Thoracic aorta (tissue), 2 donors: ENCODE measurements around the gene PYGL. TPM values are rescaled to one million over a fixed set of nuclear protein-coding genes. Genes with fewer than 3 reads are reported as not detected.

Experiments
- ATAC-seq: fragments of 150-250 bp; one replicate; pipeline ENCODE4 v1.8.0; 2017; ENCODE audit warnings: low read depth; ENCODE audit not compliant: insufficient number of reproducible peaks, low FRiP score
- DNase-seq: peaks from one replicate; pipeline ENCODE4 v3.0.0-alpha.2; 2020; ENCODE audit warnings: low spot score
- H3K27ac ChIP-seq, 2 donors: fragments of 200-600 bp; sonication (generic); 1 replicate in 1 of 2; 2 replicates in 1 of 2; pipeline ENCODE4 v1.5.1; 2016; ENCODE audit warnings: mild to moderate bottlenecking in 2 of 2, moderate library complexity in 2 of 2
- H3K27me3 ChIP-seq: fragments of 200-600 bp; sonication (generic); replicated peaks from 2 replicates; pipeline ENCODE4 v1.6.0; 2016; ENCODE audit warnings: mild to moderate bottlenecking; ENCODE audit not compliant: insufficient read depth
- H3K36me3 ChIP-seq: fragments of 200-600 bp; sonication (generic); one replicate; pipeline ENCODE4 v1.5.1; 2016
- H3K4me1 ChIP-seq, 2 donors: fragments of 200-600 bp; sonication (generic); 1 replicate in 1 of 2; 2 replicates in 1 of 2; pipeline versions ENCODE4 v1.5.1 to v1.6.0; 2016; ENCODE audit warnings: low read depth in 2 of 2, mild to moderate bottlenecking in 1 of 2; ENCODE audit not compliant: control insufficient read depth in 1 of 2
- H3K4me3 ChIP-seq: fragments of 200-600 bp; sonication (generic); 2 replicates; pipeline ENCODE4 v1.5.1; 2016; ENCODE audit warnings: mild to moderate bottlenecking
- H3K9me3 ChIP-seq: fragments of 200-600 bp; sonication (generic); 2 replicates; pipeline ENCODE4 v1.5.1; 2016
- CTCF ChIP-seq: fragments of 200-600 bp; sonication (generic); IDR thresholded peaks from one replicate; pipeline ENCODE4 v1.5.1; 2019; ENCODE audit warnings: antibody characterized with exemption
- total RNA-seq, 2 donors: library from RNA; depleted of rRNA; stranded (reverse); fragments of >200 nt; gene quantifications; one replicate each; pipeline versions ENCODE4 v1.1.0 to v1.2.3, GENCODE V29; 2016

Gene PYGL
- total RNA-seq, 2 donors from 2014 or later, result 39.9 to 51.2 TPM

GRCh38 chr14:50954811-50955372, 10.6 kb upstream of the PYGL start:
- ATAC-seq (peak; percentile 67), DNase-seq (no peak)
- Histone ChIP-seq H3K4me1 (no peaks in the 10 kb centered on the region), H3K4me3 (no peak overlapping the region), H3K36me3 (no peaks in the 10 kb centered on the region), H3K27me3 (no peaks in the 10 kb centered on the region), H3K9me3 (no peaks in the 10 kb centered on the region), H3K27ac (peak overlapping the region in 1 of 2 donors; percentile 5)
- TF ChIP-seq CTCF, result peak; percentile 68

DNA sequence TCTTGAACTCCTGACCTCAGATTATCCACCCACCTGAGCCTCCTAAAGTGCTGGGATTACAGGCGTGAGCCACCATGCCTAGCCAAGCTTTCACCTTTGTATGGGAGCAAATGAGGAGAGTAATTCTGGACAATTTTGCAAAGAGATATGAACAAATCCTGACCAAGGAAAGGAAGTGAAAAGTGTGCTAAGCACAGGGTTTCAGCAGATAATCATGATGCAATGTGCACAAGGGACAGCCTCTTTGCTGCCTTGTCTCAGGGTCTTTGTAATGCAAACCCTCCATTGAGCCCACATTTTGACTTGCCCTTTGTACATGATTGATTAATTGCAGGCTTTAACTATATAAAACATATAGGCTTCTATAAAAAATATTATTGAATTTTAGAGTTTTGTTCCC, 9.2 kb upstream of the PYGL start:
- no peak for TF ChIP-seq CTCF

DNA sequence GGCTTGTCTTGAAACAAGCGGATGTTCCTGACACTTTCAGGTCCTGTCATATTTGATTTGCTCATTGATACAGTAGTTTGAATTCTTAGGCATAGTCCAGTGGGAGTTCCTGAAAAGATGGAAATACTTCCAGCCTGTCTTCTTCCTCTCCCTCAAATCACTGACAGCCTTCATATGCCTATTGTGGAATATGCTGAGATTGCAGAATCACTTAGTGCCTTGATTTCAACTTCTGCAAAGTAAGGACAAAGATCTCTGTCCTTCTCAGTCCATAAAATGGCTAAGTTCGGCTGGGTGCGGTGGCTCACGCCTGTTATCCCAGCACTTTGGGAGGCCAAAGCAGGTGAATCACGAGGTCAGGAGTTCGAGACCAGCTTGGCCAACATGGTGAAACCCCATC, 6.7 kb upstream of the PYGL start:
- H3K4me3 ChIP-seq, result no peak overlapping the region
- no peak overlapping the region for H3K27ac ChIP-seq
- no peak for ATAC-seq

More for the DNA sequence above, 9.2 kb upstream of the PYGL start:
- Histone ChIP-seq H3K27me3 (no peaks in the 10 kb centered on the region), H3K4me3 (no peak overlapping the region), H3K4me1 (no peaks in the 10 kb centered on the region), H3K9me3 (no peaks in the 10 kb centered on the region), H3K36me3 (no peaks in the 10 kb centered on the region), H3K27ac (no peak overlapping the region)
- DNase-seq (no peak), ATAC-seq (no peak)

DNA sequence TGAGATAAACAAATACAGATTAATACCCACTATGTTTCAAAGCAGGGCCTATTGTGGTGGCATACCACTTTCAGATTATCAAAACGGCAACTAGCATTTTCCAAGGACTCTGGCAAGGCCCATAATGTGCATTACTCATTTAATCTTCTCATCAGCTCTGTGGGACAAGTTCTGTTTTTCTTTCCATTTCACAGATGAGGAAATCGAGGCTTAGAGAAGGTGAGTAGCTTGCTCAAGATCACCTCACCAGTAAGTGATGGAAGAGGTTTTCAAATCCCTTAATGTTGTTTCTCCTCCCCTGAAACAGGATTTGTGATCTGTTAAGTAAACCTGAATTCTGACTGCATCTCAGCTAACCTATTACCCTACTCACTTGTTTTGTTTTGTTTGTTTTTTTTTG, 3.9 kb upstream of the PYGL start:
- ATAC-seq, result no peak
- no peak overlapping the region for H3K27ac ChIP-seq
- H3K4me3 ChIP-seq, result no peak overlapping the region
- peaks cover 0 to 11% of the 10 kb centered on the region in 2 donors for H3K4me1 ChIP-seq
- no peak for TF ChIP-seq CTCF
- H3K36me3 ChIP-seq, result no peaks in the 10 kb centered on the region
- no peaks in the 10 kb centered on the region for H3K27me3 ChIP-seq
- H3K9me3 ChIP-seq, result no peaks in the 10 kb centered on the region
- no peak for DNase-seq

More for the DNA sequence above, 6.7 kb upstream of the PYGL start:
- H3K36me3 ChIP-seq, result no peaks in the 10 kb centered on the region
- no peaks in the 10 kb centered on the region for H3K27me3 ChIP-seq
- H3K9me3 ChIP-seq, result no peaks in the 10 kb centered on the region
- no peak for DNase-seq
- TF ChIP-seq CTCF, result no peak
- no peaks in the 10 kb centered on the region for H3K4me1 ChIP-seq

DNA sequence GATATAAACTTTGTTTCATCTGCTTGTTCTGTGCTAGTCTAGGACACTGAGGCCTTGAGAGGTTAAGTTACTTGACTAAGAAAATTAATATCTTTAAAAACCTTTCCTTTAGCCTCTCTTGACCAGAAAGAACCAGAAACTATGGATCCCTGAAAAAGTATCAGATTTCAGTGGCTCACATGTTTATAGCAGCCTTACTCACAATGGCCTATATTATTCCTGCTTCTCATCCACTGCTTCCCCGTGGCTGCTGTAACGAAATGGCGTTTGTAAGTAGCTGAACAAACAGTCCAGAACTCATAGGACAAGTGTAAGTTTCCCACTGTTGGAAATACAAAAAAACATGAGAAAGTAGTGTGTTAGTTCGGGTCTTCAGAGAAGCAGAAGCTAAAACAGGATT, 3.2 kb upstream of the PYGL start:
- no peak overlapping the region for H3K27ac ChIP-seq
- no peak for TF ChIP-seq CTCF

More for the DNA sequence above, 3.2 kb upstream of the PYGL start:
- peaks cover 0 to 14% of the 10 kb centered on the region in 2 donors for H3K4me1 ChIP-seq
- no peak for DNase-seq
- ATAC-seq, result no peak
- no peak overlapping the region for H3K4me3 ChIP-seq
- no peaks in the 10 kb centered on the region for H3K9me3 ChIP-seq
- no peaks in the 10 kb centered on the region for H3K36me3 ChIP-seq
- no peaks in the 10 kb centered on the region for H3K27me3 ChIP-seq
